GM21367 (cell line): ENCODE results near the gene TRIM8.

ENCODE experiments used
- ATAC-seq: cut with Tn5 transposase; IDR thresholded peaks from one replicate; pipeline ENCODE4 v1.9.1; 2021; ENCODE audit not compliant: unreplicated experiment

Gene TRIM8

DNA sequence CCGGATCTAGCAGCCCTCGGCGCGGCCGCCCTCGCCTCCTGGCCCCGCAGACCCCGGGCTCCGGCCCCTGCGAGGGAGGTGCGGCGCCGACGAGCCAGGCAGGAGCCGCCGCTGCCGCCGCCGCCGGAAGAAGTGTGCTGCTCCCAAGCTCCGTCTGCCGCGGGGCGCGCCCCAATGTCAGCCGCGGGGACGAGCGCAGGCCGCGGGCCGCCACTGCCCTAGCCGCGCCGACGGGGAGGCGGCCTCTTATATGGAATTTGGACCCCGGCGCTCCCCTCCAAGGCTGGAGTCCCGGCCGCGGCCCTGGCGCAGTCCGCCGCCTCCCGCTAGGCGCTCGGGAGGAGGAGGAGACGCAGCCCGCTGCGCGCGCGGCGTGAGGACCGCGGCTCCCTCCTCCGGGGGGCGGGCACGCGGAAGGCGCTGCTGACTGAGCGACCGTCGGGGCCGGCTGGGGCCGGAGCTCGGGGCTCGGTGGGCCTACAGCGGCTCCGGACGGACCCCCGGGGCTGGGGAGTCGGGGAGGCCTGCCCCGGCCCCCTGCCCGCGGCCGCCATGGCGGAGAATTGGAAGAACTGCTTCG lies at the start of gene TRIM8:
TRIM8 (plus strand) TSS at position 414 of the 580 bp plus-strand sequence; CDS start at position 553, 139 bp downstream.
- no peak for ATAC-seq

DNA sequence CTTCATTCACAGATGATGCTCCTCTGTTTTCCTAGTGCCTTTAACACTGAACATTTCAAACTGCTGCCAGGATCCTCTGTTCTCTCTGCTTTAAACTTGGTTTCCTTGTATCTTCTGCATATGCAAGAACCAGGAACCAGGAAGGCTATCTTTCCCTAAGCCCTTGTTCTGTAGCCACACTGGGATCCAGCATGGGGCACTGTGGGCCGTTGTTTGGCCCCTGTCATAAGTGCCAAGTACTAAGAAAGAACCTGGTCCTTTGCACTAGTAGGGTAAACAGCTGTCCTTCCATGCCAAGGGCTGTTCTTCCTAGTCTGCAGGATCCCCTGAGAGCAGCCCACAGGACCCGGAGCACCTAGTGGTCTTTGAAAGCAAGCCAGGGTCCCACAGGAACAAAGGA lies 49.0 kb upstream of the TRIM8 start:
- ATAC-seq: no peak

DNA sequence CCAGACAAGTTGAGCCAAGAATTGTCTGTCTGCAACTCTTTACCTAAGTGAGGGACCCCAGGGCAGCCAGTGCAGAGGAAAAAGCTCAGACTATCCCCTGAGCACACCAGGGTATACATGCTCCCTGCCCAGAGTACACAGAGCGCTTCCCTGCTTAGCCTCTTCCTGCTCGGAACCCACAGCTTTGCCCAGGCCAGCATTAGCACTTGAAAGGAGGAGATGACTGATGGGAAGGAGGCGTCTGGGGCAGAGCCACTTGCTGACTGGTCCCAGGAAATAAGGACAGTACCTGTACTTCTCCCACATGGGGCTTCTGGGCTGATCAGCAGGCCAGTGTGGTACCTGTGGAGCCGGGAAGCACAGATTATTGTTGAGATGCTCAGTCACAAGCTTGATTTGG lies 48.4 kb upstream of the TRIM8 start:
- ATAC-seq: no peak

GRCh38 chr10:102596506-102596971 lies 47.7 kb upstream of the TRIM8 start:
- ATAC-seq: no peak

- no peak for ATAC-seq
Measured at GRCh38 chr10:102597131-102597991, 46.9 kb upstream of the TRIM8 start.

DNA sequence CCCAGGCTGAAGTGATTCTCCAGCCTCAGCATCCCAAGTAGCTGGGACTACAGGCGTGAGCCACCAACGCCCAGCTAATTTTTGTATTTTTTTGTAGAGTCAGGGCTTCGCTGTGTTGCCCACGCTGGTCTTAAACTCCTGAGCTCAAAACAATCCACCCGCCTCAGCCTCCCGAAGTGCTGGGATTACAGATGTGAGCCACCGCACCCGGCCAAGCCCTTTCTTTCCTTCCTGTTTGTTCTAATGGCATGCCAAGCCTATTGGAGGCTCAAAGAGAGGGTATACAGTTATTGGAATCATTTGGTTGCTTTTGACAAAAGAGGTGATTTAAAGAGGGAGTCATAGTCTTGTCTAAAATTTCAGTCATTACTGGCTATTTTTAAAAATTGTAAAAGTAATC lies 46.0 kb upstream of the TRIM8 start:
- ATAC-seq: no peak

DNA sequence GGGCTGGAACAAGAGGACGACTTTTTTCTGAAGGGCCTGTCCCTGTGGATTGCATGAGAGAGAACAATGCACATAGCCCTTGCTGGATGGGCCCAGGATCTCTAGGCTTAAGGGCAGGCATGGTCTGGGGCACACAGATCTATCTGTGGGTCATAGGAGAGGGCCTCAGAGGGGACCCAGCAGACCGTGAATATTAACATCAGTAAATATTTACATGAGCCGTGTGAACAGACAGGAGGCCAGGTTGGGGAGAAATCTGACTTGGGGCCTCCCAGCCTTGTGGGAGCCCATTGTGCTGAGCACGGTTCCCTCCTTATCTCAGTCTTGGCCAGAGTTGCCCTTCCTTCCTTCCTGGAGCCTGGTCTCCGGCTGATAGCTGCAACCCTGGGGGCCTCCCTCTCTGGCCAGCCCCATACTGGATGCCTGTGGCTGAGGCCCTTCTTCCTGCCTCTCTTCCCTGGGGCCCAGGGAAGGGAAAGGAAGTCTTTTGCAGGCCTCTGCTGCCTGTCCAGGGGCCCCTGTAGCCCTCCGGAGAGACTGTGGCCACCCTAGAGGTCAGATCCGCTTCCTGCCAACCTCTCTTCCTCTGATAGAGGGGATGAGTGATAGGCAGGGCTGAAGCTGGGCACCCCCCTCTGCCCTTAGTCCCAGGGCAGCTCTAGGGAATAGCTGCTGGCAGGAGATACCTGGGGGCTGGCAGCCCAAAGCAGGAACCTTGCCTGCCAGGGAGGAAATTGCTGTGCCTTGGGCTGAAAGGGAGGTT lies 44.5 kb upstream of the TRIM8 start:
- ATAC-seq: no peak

DNA sequence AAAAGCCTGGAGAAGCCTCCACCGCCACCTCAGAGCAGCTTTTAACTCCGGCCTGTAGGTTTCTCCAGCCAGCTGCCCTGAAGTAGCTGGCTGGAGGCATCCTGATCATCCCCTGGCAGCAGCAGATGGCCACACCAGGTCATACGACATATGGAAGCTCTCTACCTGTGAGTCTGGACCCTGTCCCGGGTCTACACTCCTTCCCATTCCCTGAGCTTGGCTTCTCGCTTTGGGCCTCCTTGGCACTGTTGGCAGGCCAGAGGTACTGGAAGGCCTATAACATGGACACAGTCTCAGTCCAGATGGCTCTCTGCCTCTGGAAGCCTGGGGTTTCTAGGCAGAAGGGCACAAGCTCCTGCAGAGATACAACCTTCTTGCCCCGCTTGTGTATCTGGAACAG lies 43.5 kb upstream of the TRIM8 start:
- no peak for ATAC-seq

DNA sequence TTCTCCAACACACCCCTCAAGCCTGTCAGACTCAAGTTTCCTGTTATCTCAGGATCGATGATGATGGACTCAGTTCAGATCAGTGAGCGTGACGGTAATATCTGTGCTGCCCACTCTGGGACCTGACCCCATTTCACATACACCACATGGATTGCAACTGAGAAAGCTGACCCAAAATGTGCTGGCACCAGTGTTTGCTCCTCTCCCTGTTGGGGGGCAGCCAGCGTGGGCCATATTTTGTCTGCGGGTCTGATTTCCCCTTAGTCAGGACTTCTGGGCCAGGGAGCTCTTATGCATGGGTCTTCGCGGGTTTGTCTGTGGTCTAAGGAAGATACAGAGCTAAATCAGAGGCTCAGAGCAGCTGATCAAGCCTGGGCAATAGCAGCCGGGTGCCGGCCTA lies 42.6 kb upstream of the TRIM8 start:
- ATAC-seq: no peak

DNA sequence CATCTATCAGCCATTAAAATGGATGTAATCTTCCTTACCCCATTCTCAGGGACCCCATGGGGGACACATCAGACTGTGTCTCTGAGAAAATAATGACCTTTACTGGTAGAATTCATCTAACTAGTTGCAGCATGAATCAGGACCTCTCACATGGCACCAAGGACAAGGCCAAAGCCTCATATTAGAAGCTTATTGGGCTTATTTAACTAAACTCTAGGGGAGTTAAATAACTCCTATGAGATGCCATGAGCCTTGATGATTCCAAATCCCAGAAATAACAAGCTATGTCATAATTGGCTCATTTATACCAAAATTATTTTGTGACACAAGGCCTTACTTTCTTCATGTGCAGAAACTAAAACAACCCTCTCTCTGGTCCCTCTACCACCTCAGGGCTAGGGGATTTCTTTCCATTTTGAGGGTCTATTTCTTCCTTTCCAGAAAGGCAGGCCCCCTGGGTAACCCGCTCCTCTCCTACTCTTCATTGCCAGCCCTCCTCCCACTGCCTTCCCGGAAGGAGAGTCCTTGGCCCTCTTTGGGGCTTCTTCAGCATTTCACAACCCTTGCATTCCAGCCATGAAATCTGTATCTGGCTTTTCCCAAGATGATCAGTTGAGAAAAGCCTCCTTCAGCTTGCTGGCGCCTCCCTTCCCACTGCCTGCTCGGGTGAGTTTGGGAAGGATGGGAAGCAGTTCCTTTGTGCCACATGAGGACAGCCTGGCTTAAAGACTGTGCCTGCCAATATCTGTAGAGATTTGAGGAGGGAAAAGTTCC lies 41.8 kb upstream of the TRIM8 start:
- ATAC-seq: no peak

- ATAC-seq: no peak
Measured at GRCh38 chr10:102603946-102604345, 40.3 kb upstream of the TRIM8 start.

GRCh38 chr10:102604439-102604841 lies 39.8 kb upstream of the TRIM8 start:
- no peak for ATAC-seq

- no peak for ATAC-seq
Measured at GRCh38 chr10:102605712-102606111, 38.6 kb upstream of the TRIM8 start.

DNA sequence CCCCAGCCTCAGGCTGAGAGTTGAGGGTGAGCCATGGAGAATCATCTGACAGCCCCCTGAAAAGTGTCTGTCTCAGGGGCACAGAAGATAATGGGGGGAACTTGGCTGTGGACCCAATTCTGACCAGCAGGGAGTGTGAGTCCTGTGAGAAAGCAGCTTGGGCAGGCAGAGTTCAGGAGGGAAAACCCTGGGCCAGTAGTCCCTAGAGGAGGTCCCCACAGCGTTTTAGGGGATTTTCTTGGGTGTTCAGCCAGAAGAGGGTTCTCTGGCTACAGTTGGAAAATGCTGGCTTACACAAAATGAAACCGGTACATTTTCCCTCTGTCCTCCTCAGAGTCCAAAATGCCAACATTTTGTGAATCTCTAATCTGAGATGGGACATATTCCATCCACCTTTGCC lies 35.8 kb upstream of the TRIM8 start:
- ATAC-seq: no peak

DNA sequence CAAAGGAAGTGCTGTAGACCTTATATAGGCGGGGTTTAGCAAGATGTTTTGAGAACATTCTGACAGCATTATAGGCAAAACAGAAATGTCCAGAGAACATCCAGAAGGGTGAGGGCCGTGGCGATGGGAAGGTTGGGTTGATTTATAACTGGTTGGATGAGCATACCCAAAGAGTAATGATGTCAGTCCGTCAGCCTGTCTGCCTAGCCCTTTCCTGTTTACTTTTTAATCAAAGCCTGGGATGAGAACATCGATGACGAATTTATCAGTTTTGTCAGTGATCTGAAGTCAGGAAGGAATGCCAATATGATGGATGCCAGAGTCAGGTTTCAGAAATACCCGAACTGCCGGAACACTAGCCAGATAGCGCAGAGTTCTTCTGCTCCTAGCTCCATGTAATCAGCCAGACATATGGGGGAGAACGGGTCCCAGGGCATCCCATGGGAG lies 33.8 kb upstream of the TRIM8 start:
- ATAC-seq: no peak

DNA sequence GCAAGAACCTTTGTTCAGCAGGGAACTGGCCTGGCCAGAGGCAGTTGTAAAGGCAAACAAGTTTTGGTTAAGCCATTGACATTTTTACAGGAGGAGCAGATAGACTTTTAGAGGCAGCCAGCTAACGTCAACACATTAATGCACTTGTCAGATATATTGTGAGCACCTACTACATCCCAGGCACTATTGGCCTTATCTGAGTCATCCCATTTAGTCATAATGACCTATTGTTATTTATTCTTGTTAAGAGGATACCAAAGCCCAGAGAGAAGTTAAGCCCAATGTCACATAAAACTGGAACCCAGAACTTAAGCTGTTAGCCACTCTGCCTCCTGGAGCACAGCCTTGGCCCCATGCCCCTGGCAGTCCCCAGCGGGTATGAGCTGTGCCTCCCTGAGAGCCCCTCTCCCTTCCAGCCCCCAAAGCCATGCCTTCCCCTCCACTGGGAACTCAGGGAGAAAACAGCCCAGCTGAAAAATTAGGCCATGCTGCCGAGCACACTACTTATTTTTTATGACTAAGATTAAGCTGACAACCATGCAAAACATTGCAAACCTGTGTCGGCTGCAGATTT lies 32.7 kb upstream of the TRIM8 start:
- no peak for ATAC-seq

GRCh38 chr10:102612964-102613275 lies 31.4 kb upstream of the TRIM8 start:
- no peak for ATAC-seq

DNA sequence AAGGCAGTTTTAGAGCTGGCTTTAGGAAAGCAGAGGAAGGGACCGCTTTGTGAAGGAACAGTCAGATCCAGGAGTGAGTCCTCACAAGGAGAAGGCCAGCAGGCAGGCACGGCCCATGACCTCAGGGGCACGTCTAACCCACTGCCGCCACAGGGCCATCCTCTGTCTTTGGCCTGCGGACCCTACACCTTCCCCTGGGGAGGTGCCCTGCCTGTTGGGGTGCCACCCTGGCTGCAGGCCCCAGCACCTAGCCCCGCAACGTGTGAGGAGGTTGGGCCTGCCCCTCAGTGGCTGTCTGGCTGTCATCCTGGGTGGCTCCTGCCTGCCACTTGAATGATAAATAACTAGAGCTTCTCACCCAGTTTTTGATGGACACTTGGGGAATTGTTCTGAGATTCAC lies 31.0 kb upstream of the TRIM8 start:
- no peak for ATAC-seq

- ATAC-seq: no peak
Measured at GRCh38 chr10:102613785-102614184, 30.5 kb upstream of the TRIM8 start.

DNA sequence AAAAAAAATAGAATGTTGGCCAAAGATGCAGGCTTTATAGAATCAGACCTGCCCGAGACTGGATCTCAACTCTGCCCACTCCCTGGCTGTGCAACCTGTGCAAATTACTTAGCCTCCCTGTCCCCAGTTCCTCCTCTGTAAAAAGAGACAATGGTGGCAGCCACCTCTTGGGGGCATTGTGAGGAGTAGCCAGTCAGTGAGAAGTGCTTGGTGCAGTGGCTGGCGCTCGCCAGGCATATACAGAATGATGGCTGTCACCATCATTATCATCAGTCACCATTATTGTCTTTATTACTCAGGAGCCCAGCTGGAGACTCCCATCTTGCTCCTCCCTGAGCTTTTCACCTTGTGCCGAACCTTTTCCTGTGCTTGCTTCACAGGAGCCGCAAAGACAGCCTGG lies 29.4 kb upstream of the TRIM8 start:
- ATAC-seq: no peak

GRCh38 chr10:102615361-102615760 lies 28.9 kb upstream of the TRIM8 start:
- ATAC-seq: no peak
